WTC11 (cell line): ENCODE results near the gene UBAP1L. TPM values are rescaled to one million over a fixed set of nuclear protein-coding genes. Genes with fewer than 3 reads are reported as not detected.

Experiments used
- ATAC-seq: fragments of 200-7000 bp; cut with Tn5 transposase; 2 replicates; pipeline ENCODE4 v1.10.0; 2021; ENCODE audit warnings: mild to moderate bottlenecking, moderate library complexity
- CTCF ChIA-PET: fragments of 300-600 bp; sonication (Branson Sonifier 250); formaldehyde crosslinking; loops from one replicate; lab custom pipeline; 2021; ENCODE audit warnings: antibody characterized with exemption; lab: Charles Lee
- POLR2A ChIA-PET: fragments of 350-600 bp; sonication (Branson Sonifier 250); formaldehyde crosslinking; loops from one replicate; lab custom pipeline; 2021; ENCODE audit warnings: antibody characterized with exemption; lab: Charles Lee
- DNase-seq: peaks from one replicate; pipeline ENCODE4 v3.0.0; 2021; ENCODE audit warnings: low spot score
- H3K27ac Mint-ChIP-seq: 2 replicates; pipeline ENCODE4 v1.8.0; 2021; ENCODE audit warnings: mixed read lengths
- H3K27me3 Mint-ChIP-seq: 2 replicates; pipeline ENCODE4 v1.8.0; 2021; ENCODE audit warnings: low read depth, mild to moderate bottlenecking, moderate library complexity, mixed read lengths
- H3K36me3 Mint-ChIP-seq: 2 replicates; pipeline ENCODE4 v1.8.0; 2021; ENCODE audit warnings: mixed read lengths
- H3K4me1 Mint-ChIP-seq: 2 replicates; pipeline ENCODE4 v1.8.0; 2022; ENCODE audit warnings: mixed read lengths
- H3K4me3 Mint-ChIP-seq: 2 replicates; pipeline ENCODE4 v1.8.0; 2021; ENCODE audit warnings: mild to moderate bottlenecking, moderate library complexity, mixed read lengths
- H3K9me3 Mint-ChIP-seq: 2 replicates; pipeline ENCODE4 v1.8.0; 2021; ENCODE audit warnings: mixed read lengths
- AFF4 ChIP-seq: sonication (generic); formaldehyde crosslinking; IDR thresholded peaks from 2 replicates; pipeline ENCODE4 v1.8.1; 2023; ENCODE audit warnings: mild to moderate bottlenecking, missing genetic modification reagents, borderline replicate concordance
- ARID4B ChIP-seq: sonication (generic); formaldehyde crosslinking; IDR thresholded peaks from 2 replicates; pipeline ENCODE4 v1.8.0; 2023; ENCODE audit warnings: missing genetic modification reagents, mild to moderate bottlenecking, borderline replicate concordance
- ATF6 ChIP-seq: sonication (generic); formaldehyde crosslinking; IDR thresholded peaks from 2 replicates; pipeline ENCODE4 v1.8.1; 2023; ENCODE audit warnings: mild to moderate bottlenecking, missing genetic modification reagents
- CDX4 ChIP-seq: fragments of 250-450 bp; sonication (Bioruptor Pico); IDR thresholded peaks from 2 replicates; pipeline ENCODE4 v1.9.0; 2021; ENCODE audit warnings: moderate library complexity, mild to moderate bottlenecking, inconsistent platforms, borderline replicate concordance
- CREB1 ChIP-seq: sonication (generic); formaldehyde crosslinking; IDR thresholded peaks from 2 replicates; pipeline ENCODE4 v1.8.0; 2023; ENCODE audit warnings: mild to moderate bottlenecking, missing genetic modification reagents
- E2F1 ChIP-seq: sonication (generic); formaldehyde crosslinking; IDR thresholded peaks from 2 replicates; pipeline ENCODE4 v1.8.0; 2022; ENCODE audit warnings: mild to moderate bottlenecking, missing genetic modification reagents
- ERG ChIP-seq: fragments of 250-450 bp; sonication (Bioruptor Pico); IDR thresholded peaks from 2 replicates; pipeline ENCODE4 v1.8.0; 2021; ENCODE audit warnings: mild to moderate bottlenecking
- FOXP1 ChIP-seq: sonication (generic); formaldehyde crosslinking; IDR thresholded peaks from 2 replicates; pipeline ENCODE4 v1.8.0; 2022; ENCODE audit warnings: missing genetic modification reagents, mild to moderate bottlenecking, moderate library complexity, borderline replicate concordance
- NR1H2 ChIP-seq: sonication (generic); formaldehyde crosslinking; IDR thresholded peaks from 2 replicates; pipeline ENCODE4 v1.9.0; 2021; ENCODE audit warnings: mild to moderate bottlenecking, moderate library complexity, missing genetic modification reagents
- NR3C1 ChIP-seq: sonication (generic); formaldehyde crosslinking; conservative IDR thresholded peaks from 2 replicates; pipeline ENCODE4 v1.8.1; 2023; ENCODE audit warnings: low read depth, mild to moderate bottlenecking, missing genetic modification reagents
- TP53 ChIP-seq: sonication (generic); formaldehyde crosslinking; IDR thresholded peaks from 2 replicates; pipeline ENCODE4 v1.8.1; 2023; ENCODE audit warnings: mild to moderate bottlenecking, missing genetic modification reagents
- USF1 ChIP-seq: sonication (generic); formaldehyde crosslinking; IDR thresholded peaks from 2 replicates; pipeline ENCODE4 v1.8.0; 2022; ENCODE audit warnings: mild to moderate bottlenecking, missing genetic modification reagents
- ZBTB43 ChIP-seq: sonication (generic); formaldehyde crosslinking; IDR thresholded peaks from 2 replicates; pipeline ENCODE4 v1.8.1; 2023; ENCODE audit warnings: mild to moderate bottlenecking, missing genetic modification reagents
- ZNF219 ChIP-seq: sonication (generic); formaldehyde crosslinking; IDR thresholded peaks from 2 replicates; pipeline ENCODE4 v1.8.0; 2023; ENCODE audit warnings: missing genetic modification reagents, mild to moderate bottlenecking, borderline replicate concordance
- ZNF281 ChIP-seq: sonication (generic); formaldehyde crosslinking; IDR thresholded peaks from 2 replicates; pipeline ENCODE4 v1.8.0; 2023; ENCODE audit warnings: mild to moderate bottlenecking, missing genetic modification reagents
- total RNA-seq: library from RNA; stranded (reverse); gene quantifications from 3 replicates; pipeline ENCODE4 v1.2.3, GENCODE V29; 2021

The UBAP1L gene
- total RNA-seq, 1 experiment from 2014 or later: 2.0 TPM

- TF ChIP-seq ZNF281: no peak
- no peak for TF ChIP-seq ERG (CRISPR knock-in tag)
- TF ChIP-seq, all 79 proteins: peak for 3
Measured at GRCh38 chr15:65067645-65068402, 47.2 kb downstream of the UBAP1L start, which contains the start of gene RASL12 (continued).

- H3K27me3 Mint-ChIP-seq: peaks cover 21% of the 10 kb centered on the region
- peak overlapping the region; percentile 76 for H3K4me3 Mint-ChIP-seq
- H3K27ac Mint-ChIP-seq: no peak overlapping the region
- ChIA-PET POLR2A (interaction anchor here (1.0 to 2.7 kb wide), 4 partner anchors 10 to 35 kb away, joined by 3 to 12 read pairs (median 8); no protein-coding TSS in a partner anchor), CTCF (interaction anchor here (0.5 to 20.3 kb wide), 9 partner anchors 10 to 260 kb away, joined by 3 to 292 read pairs (median 6); partner anchors contain the start of gene KBTBD13)
- no peaks in the 10 kb centered on the region for H3K9me3 Mint-ChIP-seq
- H3K4me1 Mint-ChIP-seq: peaks cover 38% of the 10 kb centered on the region
- no peaks in the 10 kb centered on the region for H3K36me3 Mint-ChIP-seq
- peak; percentile 29 for ATAC-seq
- DNase-seq: no peak
- TF ChIP-seq ARID4B (no peak), TP53 (CRISPR knock-in tag) (no peak), NR1H2 (CRISPR knock-in tag) (no peak), E2F1 (no peak), AFF4 (CRISPR knock-in tag) (no peak), FOXP1 (CRISPR knock-in tag) (no peak), USF1 (CRISPR knock-in tag) (no peak), ZBTB43 (CRISPR knock-in tag) (no peak), CDX4 (no peak), CREB1 (CRISPR knock-in tag) (no peak), ZNF219 (CRISPR knock-in tag) (no peak), NR3C1 (CRISPR knock-in tag) (no peak), ATF6 (CRISPR knock-in tag) (no peak)
Measured at GRCh38 chr15:65067317-65067644, 47.7 kb downstream of the UBAP1L start.
